Fibroblast of skin of right quadriceps (primary cell): ENCODE results near the gene MCF2L2.
"Not testable (repeated sequence)": the region's sequence is repeated elsewhere in the genome, so short reads cannot be mapped to it uniquely, and the experiment has no call there.

ENCODE experiments used
- DNase-seq: peaks from one replicate; pipeline ENCODE4 v3.0.0-alpha.2; 2013

MCF2L2 gene

DNA sequence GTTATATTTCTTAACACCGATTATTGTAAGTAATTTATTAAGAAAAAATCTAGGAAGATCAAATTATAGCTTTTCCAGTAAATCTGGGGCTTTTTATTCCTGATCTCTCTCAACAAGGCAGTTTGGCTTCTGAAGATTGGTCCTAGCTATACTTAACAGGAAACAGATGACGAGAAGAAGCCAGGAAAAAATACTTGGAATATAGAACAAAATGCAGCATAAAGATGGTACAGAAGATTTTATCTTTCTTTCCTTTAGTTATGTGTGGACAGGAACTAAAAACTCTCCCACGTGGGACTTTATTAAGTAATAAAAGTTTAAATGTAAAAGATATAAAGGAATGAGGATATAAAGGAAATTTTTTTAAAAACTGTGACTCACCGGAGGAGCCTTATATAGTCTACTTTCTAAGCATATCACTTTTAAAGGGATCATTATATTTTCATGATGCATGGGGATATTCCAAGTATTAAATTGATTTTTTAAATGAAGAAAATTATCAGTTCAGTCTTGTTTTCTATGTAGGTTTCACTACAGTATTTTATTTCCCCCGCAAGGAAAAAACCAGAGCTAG lies 167.2 kb downstream of the MCF2L2 start:
- DNase-seq, result peak; percentile 12

DNA sequence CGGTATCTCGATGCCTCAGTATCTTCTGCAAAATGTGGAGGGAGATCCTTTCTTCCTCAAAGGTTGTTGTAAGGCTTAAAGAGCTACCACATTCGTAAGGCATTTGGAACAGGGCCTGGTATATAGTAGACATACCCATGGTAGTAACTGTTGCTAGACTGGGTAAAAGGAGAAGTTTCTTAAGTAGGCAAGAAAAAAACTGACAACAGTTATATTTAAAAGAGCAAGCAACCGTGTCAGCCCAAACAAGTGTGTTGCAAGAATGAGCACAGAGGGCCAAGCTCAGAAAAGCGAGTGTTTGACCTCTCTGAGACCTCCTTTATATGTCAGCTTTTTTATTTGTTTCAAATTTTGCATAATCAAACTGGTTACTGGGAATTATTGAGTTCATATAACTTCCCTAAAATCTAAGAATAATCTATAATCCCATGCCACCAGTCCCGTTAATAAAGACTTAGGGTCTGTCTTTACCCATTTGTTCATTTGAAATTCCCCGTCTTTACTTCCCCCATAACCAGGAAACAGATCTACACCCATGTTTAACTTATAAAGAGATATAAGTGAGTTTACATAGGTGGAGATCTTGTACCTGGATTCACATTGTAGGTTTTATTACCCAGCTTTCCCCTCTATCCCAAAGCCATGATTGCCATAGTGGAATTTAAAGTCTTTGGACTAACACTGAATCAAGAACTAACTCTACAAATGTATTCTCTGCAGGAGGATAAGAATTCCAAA lies 168.1 kb downstream of the MCF2L2 start:
- DNase-seq, result no peak

DNA sequence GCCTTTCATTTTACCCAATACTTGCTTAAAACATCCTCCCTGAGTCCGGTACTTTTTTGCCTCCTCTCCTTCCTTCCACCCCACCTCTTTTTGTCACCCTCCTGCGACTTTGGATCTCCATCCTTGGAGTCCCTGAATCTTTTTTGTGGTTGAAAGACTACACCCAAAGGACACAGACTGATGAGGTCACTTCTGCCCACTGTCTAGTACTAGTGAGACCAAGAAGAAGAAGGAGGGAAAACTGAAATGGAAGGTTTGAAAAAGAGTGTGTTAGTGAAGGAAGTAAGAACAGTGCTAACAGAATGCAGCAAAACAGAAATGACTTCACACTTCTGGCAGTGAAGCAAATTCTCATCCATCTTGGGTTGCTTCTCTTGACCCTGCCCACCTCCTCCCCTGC lies 168.8 kb downstream of the MCF2L2 start:
- no peak for DNase-seq

DNA sequence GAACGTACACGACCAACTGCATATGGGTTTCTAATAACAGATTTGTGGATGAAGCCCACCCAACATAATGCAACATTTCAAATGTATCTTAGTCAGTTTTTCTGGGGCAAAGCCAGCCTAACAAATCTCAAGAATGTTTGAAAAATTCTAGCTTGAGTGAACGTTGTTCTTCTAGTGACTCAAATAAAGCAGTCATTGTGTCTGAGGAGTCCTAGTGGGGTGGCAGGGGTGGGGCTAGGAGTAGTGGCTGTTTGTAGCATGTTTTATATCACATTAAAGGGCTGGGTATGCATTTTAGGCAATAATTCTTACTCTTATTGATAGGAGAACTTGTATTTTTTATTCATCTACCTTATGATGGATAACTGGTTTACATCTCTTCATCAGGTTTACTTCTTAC lies 169.3 kb downstream of the MCF2L2 start:
- no peak for DNase-seq

DNA sequence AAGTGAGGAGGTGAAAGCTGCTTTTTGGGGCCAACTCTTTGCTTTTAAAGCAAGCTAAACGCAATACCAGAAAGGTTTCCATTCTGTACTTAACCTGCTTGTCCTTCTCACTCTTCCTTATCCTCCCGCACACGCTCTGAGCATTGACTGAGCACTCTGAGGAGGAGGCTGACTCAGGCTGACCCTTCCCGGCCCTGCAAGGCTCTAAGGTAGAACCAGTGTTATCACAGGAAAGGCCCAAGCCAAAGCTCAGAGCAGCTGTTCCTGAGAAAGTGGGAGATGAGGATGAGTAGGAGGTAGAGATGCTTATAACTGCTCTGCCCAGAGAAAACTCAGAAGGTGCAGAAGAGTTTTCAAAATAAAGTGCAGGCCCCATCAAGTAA lies 173.1 kb downstream of the MCF2L2 start:
- no peak for DNase-seq

DNA sequence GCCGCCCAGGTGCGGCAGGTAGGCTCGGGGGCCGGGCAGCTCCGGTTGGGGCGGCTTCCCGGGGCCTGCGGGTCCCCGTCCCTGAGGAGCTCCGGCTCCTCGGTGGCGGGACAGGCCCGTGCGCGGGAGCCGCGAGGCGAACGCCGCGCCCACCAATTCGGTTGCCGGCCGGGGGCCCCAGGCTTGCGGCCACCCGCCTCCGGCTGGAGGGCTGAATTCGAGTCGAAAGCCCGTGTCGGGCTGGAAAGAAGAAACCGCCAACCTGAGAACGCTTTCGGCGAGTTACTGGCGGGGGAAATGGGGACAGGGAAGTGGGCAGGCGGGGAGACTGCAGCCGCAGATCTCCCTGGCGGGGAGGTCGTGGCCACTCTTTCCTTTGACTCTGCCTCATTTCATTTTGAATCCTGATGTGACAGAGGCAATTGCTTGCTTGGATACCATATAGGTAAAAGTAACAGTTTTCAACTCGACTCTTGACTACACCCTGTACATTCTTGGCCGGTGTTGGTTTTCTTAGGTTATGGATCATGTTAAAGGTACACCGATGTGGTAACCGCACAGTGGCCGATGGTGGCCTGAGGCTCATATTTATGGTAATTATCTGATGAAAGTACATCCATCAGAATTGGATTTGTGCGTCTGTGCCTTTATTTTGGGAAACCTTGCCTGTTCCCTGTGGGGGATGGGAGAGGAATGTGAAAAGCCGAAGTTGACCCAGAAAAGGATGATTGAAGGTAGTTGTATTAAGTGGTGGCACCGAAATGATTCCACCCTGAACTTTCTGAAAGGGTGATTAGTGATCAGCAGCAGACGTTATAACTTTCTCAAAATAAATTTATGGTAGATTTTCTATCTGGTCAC lies 173.7 kb downstream of the MCF2L2 start:
- DNase-seq, result peak; percentile 10

DNA sequence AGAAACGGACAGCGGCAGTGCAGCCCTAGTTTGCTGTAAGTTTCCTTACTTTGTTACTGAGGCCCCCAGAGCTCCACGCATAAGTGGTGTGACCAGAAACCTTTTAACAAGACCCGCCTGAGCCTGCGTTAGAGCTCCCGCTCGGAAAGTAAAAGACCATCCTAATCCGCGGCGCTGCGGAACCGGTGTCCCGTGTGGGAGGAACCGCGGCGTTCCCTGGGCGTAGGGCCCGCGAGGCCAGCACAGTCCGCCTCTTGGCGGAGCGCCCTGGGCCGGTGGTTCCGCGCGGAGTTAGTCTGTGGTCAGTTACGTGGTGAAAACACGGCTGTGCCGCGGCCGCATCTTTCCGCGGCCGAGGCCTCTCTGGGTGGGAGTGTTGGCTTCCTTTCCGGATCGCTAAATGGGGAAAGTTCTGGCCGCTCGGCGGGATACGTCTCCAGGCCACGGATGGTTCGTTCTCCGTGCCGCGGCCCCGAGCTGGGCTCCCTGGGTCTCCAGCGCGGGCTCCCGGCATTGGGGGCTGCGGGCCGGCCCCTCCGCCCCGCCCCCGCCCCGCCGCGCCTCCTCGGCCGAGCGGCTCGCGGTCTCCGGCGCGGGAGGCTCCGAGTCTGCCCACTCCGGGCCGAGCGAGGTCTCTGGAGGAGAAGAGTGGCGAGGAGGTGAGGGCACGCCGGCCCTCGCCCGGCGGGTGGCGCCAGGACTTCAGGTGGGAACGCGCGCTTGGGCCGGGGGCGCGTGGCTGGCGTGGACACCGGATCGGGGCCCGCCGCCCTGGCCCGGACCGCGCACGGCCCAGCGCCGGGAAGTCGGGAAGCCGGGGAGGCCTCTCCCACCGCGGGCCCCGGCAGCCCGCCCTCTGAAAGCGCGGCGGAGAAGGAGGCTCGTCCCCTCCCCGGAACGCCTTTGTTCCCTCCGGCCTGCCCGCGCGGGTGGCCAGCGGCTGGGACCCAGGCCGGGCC lies 174.6 kb downstream of the MCF2L2 start:
- peak; percentile 37 for DNase-seq

DNA sequence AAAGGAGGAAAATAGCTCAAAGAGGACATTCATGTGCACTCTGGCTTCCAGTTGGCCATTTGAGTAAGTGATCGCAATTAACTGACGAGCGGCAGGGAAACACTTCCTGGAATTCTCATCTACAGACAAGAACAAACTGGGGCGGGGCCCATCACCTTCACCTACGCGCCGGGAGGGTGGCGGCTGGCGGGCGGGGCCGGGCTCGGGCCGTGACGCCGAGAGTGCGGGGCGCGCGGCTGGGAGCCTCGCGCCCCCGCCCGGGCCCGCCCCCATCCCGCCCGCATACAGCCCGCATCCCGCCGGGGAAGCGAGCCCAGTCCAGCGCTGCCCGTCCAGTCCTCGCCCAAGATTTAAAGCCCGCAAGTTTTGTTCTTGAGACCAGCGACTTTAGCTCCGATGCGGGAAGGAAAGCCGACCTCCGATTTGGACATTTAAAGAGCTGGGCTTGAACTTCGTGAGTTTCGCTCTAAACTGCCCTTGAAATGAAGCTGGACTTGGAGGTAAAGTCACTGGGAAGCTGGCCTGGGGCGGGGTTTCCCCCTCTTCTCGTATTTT lies 175.4 kb downstream of the MCF2L2 start, which contains the start of gene B3GNT5:
Gene B3GNT5 (plus strand): TSS at position 281 of the 555 bp plus-strand sequence. CDS start 16,546 bp downstream, outside the sequence.
- DNase-seq, result no peak

DNA sequence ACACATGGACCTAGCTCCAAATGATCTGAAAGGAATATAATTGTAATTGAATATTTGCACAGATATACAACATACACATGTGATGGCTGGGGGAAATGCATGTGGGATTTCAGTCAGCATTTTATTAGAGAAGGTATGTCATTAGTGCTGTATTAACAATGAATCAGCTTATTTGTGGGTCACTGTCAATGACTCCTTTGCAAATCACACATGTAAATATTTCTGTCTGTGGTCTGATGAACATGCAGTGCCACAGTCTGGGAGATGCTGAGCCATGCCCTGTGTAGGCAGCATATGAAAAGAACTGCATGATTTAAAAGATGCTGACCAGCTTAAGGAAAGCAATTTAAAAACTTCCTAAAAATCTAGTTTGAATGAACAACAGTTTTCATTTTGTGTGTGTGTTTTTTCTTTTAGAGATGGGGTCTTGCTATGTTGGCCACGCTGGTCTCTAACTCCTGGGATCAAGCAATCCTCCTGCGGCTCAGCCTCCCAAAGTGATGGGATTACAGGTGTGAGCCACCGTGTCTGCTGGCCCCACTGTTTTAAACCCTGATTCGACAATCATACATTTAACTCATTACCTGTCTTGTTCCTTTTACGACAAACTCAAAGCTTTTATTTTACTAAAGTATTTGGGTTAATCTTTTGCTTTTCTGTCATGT lies 176.2 kb downstream of the MCF2L2 start:
- no peak for DNase-seq

DNA sequence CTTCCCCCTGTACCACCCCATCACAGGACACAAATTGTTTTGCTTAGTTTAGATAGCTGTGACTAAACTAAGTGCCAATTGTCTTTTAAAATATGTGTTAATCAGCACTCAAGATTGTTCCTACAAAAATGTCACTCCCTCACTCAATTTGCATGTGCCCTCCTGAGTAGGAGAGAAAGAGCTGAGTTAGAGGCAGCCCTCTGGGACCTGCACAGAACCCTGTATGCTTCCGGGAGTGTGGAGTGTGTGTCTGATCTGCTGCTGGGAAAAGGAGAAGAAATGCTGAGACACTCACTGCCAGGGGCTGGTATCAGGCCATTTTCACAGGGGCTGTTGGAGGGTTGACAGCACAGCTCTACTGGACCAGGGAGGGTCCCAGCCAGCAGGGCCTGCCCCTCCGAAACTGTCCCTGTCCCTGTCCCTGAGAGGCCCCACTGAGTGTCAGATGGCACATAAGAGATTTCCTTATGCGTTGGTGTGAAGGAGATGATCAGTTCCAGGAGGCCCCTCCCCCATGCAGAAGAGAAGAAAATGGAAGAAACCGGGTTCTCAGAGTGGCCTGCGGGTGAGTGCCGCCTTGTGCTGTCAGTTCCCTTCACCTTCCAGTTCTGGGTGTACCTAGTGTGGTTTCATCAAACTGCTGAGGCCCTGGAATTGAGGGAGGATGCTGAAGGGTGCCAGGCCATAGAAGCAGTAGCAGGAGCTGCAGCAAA lies 179.3 kb downstream of the MCF2L2 start:
- DNase-seq, result no peak

DNA sequence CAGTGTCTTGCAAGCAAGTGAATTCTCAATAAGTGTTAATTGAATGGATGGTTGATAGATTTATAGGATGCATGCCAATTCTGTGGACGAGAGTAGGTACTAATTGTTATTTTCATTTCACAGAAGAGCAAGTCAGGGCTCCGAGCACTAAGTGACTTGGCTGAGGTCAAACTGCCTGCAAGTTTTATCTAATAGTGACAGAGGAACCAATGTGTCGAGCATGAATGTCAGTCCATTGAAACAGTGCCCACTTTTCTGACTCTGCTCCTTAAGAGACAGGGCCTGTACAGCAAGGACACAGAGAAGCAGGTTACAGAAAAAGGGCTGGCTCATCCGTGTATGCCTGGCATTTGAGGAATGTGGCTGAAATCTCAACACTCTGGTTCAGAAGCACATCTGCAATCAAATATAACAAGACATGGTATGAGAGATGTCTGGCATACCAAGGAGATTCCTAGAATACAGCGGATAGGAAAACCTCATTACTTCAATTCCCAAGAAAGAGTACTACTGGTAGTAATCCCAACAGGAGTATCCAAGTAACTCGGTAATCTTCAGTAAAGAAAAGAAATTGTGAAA lies 181.3 kb downstream of the MCF2L2 start:
- peak; percentile 17 for DNase-seq

DNA sequence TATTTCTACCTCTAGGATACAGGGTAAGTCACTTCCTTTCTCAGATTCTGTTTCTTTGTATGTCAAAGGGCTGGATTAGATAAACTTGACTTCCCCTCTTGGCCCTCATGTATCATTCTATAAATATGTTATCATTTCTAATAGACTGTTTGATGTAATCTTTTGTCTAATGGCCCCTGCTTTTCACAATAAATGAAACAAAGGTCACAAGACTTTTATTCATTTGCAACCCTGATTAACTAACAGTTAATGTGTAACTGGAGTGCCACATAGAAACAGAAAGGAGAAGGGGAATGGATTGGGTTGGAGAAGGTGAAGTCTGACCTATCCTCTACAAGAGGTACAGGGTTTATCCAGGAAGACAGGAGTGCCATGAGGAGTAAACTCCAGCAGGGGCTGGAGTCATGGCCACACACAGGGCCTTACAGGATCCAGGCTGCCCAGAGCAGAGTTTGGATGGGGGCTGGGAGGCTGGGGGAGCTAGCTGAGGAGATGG lies 183.4 kb downstream of the MCF2L2 start:
- no peak for DNase-seq

DNA sequence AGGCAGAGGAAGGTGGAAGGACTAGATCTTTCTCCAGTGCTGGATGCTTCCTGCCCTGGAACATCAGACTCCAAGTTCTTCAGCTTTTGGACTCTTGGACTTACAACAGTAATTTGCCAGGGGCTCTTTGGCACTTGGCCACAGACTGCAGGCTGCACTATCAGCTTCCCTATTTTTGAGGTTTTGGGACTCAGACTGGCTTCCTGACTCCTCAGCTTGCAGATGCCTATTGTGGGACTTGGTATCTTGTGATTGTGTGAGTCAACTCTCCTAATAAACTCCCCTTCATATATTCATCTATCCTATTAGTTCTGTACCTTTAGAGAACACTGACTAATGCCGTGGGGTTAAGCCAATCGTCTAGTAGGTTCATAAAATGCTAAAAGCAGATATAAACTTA lies 184.2 kb downstream of the MCF2L2 start:
- DNase-seq, result no peak

DNA sequence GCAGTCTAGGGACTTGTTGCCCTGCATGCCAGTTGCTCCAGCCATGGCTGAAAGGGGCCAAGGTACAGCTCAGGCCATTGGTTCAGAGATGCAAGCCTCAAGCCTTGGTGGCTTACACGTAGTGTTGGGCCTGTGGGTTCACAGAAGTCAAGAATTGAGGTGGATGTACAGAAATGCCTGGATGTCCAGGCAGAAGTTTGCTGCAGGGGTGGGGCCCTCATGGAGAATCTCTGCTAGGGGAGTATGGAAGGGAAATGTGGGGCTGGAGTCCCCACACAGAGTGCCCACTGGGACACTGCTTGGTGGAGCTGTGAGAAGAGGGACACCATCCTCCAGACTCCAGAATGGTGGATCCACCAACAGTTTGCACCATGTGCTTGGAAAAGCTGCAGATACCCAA lies 186.0 kb downstream of the MCF2L2 start:
- DNase-seq, result no peak

DNA sequence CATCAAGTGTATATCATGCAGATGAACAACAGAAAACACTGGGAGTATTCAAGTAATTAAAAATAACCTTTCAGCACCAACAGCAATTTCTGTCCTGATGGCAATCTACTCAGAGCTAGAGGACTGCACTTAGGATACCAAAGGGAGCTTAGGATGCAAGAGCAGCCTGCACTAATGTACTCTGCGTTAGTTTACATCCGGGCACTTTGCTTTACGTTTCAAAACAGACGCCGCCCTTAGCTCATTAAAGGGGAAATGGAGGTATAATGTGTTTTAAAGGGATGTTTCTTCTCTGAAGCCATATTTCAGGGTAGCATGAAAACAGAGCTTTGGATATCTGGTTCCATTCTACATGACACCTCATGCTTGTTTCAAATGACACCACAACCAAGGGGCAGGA lies 189.4 kb downstream of the MCF2L2 start:
- no peak for DNase-seq

DNA sequence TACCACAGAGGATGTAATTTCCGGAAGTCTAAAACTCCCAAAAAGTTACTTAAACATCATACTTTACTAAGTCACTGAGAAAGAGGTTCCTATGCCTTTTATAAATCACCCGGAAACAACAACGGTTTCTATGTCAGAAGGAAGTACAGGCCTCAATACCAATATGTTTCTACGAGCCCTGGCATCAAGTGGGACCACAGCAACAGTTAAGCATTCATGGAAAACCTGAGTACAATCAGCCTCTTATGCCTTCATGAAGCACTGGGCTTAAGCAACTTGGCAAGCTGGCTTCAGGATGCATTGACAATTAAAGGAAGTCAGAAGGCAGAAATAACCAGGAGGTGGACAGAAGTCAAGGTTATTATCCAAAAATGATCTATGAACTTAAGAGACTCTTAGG lies 194.5 kb downstream of the MCF2L2 start:
- DNase-seq, result no peak

DNA sequence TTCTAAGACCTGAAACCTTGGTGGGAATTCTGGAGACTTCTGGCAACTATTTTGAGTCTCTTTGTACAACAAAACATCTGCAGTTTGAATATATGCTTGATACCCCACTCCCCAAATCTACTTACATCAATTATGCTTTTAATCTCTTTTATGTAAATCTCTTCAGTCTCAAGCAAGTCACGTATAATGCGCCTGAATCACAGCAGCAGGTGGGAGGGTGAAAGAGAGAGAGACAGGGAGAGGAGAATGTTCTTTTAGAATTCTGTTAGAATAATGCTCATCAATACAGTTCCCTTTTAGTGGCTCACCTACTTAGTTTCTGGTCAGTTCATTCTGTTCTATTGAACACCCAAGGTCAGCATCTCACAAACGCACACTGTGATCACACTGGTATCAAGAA lies 197.6 kb downstream of the MCF2L2 start:
- no peak for DNase-seq

DNA sequence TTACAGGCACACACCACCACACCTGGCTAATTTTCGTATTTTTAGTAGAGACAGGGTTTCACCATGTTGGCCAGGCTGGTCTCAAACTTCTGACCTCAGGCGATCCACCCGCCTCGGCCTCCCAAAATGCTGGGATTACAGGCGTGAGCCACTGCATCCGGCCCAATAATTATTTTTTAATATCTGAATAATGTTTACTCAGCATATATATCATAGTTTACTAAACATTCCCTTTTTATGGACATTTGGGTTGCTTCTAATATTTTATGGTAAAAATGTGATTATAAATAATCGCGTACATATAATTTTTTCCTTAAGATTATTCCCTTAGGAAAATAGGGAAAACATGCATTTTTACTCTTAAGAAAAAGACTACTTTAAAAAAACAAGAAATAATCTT lies 198.2 kb downstream of the MCF2L2 start:
- not testable (repeated sequence) for DNase-seq

DNA sequence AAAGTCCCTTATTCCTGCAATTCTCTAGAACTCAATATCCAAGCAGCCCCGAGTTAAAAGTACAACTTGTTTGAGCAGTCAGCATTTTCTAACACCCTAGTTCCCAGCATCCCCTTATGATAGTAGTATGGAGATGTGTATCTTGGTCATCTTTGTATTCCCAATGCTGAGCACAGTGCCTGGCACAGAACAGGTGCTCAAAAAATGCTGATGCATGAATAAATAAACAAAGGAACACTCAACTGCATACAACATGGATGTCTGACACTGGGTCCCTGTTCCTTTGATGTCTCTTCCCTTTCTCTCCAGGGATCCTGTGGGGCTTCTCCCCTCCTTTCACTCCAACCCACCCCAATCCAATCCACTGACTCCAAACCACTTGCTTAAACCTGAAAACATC lies 199.2 kb downstream of the MCF2L2 start:
- no peak for DNase-seq

DNA sequence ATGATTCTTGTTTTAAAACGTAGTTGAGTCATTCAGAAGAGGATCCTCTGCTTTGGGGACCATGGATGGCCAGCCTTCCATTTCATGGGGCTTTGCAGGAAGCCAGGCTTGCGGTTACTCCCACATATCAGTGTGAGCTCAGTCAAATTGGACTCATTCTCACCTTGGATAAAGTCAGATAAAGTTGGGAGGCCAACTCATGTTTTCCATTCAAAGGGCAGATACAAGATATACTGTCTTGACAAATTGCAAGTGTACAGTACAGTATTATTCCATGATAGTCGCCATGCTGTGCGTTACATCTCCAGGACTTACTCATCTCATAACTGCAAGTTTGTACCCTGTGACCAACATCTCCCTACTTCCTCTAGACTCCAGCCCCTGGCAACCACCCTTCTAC lies 200.8 kb downstream of the MCF2L2 start:
- DNase-seq, result no peak
